ENCODE results near the gene ACTR2. TPM values are rescaled to one million over a fixed set of nuclear protein-coding genes. Genes with fewer than 3 reads are reported as not detected.

Gene ACTR2
- total and polyA plus RNA-seq, 2 of the 13 experiments (the other 11 are each of a cell fraction or from before 2014, with no cell fraction given): 51.2 to 100 TPM

DNA sequence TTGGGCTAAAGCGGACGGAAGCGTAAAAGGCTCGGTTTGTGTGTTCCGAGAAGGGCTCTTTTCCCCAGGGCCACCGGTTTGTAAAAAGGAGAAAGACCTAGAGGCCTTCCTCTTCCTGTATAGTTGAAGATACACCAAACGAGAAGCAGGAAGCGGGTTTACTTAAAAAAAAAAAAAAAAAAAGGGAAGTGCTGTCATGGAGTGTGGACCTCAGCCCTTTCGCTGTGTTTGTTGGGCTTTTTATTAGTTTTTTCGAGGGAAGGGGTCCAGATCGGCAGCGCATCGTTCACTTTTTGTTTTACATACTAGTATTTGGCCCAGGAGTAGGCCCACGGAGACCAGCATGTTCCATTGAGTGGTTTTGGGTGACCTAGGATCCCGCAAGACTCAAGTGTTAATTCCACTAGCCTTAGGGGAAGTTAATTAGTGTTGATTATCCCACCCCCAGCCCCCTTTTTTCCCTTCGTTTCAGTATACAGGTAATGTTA is 676 bp downstream of the ACTR2 start (continued):
- TF ChIP-seq, protein P1, sequence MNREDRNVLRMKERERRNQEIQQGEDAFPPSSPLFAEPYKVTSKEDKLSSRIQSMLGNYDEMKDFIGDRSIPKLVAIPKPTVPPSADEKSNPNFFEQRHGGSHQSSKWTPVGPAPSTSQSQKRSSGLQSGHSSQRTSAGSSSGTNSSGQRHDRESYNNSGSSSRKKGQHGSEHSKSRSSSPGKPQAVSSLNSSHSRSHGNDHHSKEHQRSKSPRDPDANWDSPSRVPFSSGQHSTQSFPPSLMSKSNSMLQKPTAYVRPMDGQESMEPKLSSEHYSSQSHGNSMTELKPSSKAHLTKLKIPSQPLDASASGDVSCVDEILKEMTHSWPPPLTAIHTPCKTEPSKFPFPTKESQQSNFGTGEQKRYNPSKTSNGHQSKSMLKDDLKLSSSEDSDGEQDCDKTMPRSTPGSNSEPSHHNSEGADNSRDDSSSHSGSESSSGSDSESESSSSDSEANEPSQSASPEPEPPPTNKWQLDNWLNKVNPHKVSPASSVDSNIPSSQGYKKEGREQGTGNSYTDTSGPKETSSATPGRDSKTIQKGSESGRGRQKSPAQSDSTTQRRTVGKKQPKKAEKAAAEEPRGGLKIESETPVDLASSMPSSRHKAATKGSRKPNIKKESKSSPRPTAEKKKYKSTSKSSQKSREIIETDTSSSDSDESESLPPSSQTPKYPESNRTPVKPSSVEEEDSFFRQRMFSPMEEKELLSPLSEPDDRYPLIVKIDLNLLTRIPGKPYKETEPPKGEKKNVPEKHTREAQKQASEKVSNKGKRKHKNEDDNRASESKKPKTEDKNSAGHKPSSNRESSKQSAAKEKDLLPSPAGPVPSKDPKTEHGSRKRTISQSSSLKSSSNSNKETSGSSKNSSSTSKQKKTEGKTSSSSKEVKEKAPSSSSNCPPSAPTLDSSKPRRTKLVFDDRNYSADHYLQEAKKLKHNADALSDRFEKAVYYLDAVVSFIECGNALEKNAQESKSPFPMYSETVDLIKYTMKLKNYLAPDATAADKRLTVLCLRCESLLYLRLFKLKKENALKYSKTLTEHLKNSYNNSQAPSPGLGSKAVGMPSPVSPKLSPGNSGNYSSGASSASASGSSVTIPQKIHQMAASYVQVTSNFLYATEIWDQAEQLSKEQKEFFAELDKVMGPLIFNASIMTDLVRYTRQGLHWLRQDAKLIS (CRISPR knock-in tag; IDR thresholded peaks at IDR 0.05): no peak
- TF ChIP-seq ZNF75D (CRISPR knock-in tag; IDR thresholded peaks at IDR 0.05; ENCODE audit: borderline replicate concordance) (no peak), ZNF44 (CRISPR knock-in tag; IDR thresholded peaks at IDR 0.05) (0 out of 2 replicates have a peak, but pooled peaks have one; percentile 11), ATF1 (CRISPR knock-in tag; IDR thresholded peaks at IDR 0.05) (no peak), CAMTA2 (CRISPR knock-in tag; IDR thresholded peaks at IDR 0.05; ENCODE audit: borderline replicate concordance) (no peak), SATB2 (CRISPR knock-in tag; IDR thresholded peaks at IDR 0.05) (no peak), ZNF10 (CRISPR knock-in tag; IDR thresholded peaks at IDR 0.05; ENCODE audit: borderline replicate concordance, low read depth) (0 out of 2 replicates have a peak, but pooled peaks have one; percentile 18), SPEN (CRISPR knock-in tag; IDR thresholded peaks at IDR 0.05; ENCODE audit: low read depth) (no peak), ZNF460 (CRISPR knock-in tag; IDR thresholded peaks at IDR 0.05; ENCODE audit: borderline replicate concordance) (no peak), NRL (CRISPR knock-in tag; IDR thresholded peaks at IDR 0.05; ENCODE audit: borderline replicate concordance) (no peak), ZNF382 (CRISPR knock-in tag; IDR thresholded peaks at IDR 0.05; ENCODE audit: borderline replicate concordance) (no peak), MYNN (CRISPR knock-in tag; IDR thresholded peaks at IDR 0.05; ENCODE audit: low read depth) (no peak), XRCC5 (optimal IDR thresholded peaks at IDR 0.05; ENCODE audit: low read length) (no peak), ATF7-NPFF (CRISPR knock-in tag; IDR thresholded peaks at IDR 0.05; ENCODE audit: low read depth) (no peak), HNRNPK (IDR thresholded peaks at IDR 0.05; ENCODE audit: low read depth, low read length, poor library complexity, severe bottlenecking) (no peak), ZNF230 (CRISPR knock-in tag; IDR thresholded peaks at IDR 0.05) (no peak), CCDC6 (CRISPR knock-in tag; IDR thresholded peaks at IDR 0.05) (peak; percentile 14; the same call in 1 of the 2 replicates), DNMT3B (CRISPR knock-in tag; conservative IDR thresholded peaks at IDR 0.05) (no peak), ARID2 (CRISPR knock-in tag; IDR thresholded peaks at IDR 0.05; ENCODE audit: borderline replicate concordance) (no peak), LCORL (IDR thresholded peaks at IDR 0.05) (no peak), LCORL (CRISPR knock-in tag; IDR thresholded peaks at IDR 0.05) (no peak)
- TF ChIP-seq, protein P2, sequence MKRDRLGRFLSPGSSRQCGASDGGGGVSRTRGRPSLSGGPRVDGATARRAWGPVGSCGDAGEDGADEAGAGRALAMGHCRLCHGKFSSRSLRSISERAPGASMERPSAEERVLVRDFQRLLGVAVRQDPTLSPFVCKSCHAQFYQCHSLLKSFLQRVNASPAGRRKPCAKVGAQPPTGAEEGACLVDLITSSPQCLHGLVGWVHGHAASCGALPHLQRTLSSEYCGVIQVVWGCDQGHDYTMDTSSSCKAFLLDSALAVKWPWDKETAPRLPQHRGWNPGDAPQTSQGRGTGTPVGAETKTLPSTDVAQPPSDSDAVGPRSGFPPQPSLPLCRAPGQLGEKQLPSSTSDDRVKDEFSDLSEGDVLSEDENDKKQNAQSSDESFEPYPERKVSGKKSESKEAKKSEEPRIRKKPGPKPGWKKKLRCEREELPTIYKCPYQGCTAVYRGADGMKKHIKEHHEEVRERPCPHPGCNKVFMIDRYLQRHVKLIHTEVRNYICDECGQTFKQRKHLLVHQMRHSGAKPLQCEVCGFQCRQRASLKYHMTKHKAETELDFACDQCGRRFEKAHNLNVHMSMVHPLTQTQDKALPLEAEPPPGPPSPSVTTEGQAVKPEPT (CRISPR knock-in tag; IDR thresholded peaks at IDR 0.05; ENCODE audit: low read depth): no peak
- TF ChIP-seq, protein P3, sequence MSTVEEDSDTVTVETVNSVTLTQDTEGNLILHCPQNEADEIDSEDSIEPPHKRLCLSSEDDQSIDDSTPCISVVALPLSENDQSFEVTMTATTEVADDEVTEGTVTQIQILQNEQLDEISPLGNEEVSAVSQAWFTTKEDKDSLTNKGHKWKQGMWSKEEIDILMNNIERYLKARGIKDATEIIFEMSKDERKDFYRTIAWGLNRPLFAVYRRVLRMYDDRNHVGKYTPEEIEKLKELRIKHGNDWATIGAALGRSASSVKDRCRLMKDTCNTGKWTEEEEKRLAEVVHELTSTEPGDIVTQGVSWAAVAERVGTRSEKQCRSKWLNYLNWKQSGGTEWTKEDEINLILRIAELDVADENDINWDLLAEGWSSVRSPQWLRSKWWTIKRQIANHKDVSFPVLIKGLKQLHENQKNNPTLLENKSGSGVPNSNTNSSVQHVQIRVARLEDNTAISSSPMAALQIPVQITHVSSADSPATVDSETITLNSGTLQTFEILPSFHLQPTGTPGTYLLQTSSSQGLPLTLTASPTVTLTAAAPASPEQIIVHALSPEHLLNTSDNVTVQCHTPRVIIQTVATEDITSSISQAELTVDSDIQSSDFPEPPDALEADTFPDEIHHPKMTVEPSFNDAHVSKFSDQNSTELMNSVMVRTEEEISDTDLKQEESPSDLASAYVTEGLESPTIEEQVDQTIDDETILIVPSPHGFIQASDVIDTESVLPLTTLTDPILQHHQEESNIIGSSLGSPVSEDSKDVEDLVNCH (CRISPR knock-in tag; IDR thresholded peaks at IDR 0.05): no peak

All from HepG2 (cell line).